Stimulated activated CD4-positive, alpha-beta T cell treated with anti-CD3 and anti-CD28 coated beads, Interleukin-15, amount 100 ng/mL, for 24 hours (primary cell): ENCODE data around the gene OR2L8.

ENCODE experiments used
- DNase-seq: peaks from one replicate; pipeline ENCODE4 v3.0.0-alpha.2; 2020

Gene OR2L8

DNA sequence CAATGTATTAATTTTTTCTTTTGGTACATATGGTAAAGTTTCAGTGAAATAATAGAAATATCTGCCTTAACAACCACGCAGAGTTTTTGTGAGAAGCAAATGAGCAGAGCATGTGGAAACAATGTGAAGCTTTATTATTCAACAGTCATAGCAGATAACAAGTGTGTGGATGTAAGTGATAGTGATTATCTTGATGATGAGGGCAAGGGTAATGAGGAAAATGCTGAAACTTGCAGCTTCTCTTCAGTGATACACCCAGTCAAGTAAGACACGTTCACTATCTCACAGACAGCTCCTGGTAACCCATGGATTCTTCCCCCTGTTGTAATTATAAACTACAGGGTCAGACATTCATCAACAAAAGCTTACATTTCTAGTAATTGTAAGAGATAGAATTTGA, 50.2 kb downstream of the OR2L8 start:
- no peak for DNase-seq
